ENCODE data around the gene CDIP1. TPM values are rescaled to one million over a fixed set of nuclear protein-coding genes. Genes with fewer than 3 reads are reported as not detected.

Gene CDIP1
- total RNA-seq (ENCODE audit: low replicate concordance), result 11.8 and 20.3 TPM in 2 replicates

- peak; percentile 93 for DNase-seq (ENCODE audit: low read depth)
- peak within 1 kb of the TSS; percentile 77 for H3K4me3 ChIP-seq (ENCODE audit: low read depth, low read length)
- TF ChIP-seq CTCF (IDR thresholded peaks at IDR 0.05; ENCODE audit: insufficient read depth, low read length), result no peak
Measured at GRCh38 chr16:4538350-4539235, at the start of gene CDIP1. Gene CDIP1, minus strand, starts transcription at chr16:4538773. Its CDS starts 24,643 bp downstream, at chr16:4514130.

- TF ChIP-seq CTCF (IDR thresholded peaks at IDR 0.05; ENCODE audit: insufficient read depth, low read length), result no peak
- no peak overlapping the region for H3K4me3 ChIP-seq (ENCODE audit: low read depth, low read length)
- DNase-seq (ENCODE audit: low read depth), result no peak
Measured at GRCh38 chr16:4586291-4586690, 47.7 kb upstream of the CDIP1 start.

- no peak for TF ChIP-seq CTCF (IDR thresholded peaks at IDR 0.05; ENCODE audit: insufficient read depth, low read length)
- H3K4me3 ChIP-seq (ENCODE audit: low read depth, low read length), result no peak overlapping the region
- no peak for DNase-seq (ENCODE audit: low read depth)
Measured at GRCh38 chr16:4583906-4584305, 45.3 kb upstream of the CDIP1 start.

GRCh38 chr16:4580250-4580649 is 41.7 kb upstream of the CDIP1 start:
- TF ChIP-seq CTCF (IDR thresholded peaks at IDR 0.05; ENCODE audit: insufficient read depth, low read length), result no peak
- no peak overlapping the region for H3K4me3 ChIP-seq (ENCODE audit: low read depth, low read length)
- DNase-seq (ENCODE audit: low read depth), result peak; percentile 42

GRCh38 chr16:4578961-4579530 is 40.5 kb upstream of the CDIP1 start:
- no peak for TF ChIP-seq CTCF (IDR thresholded peaks at IDR 0.05; ENCODE audit: insufficient read depth, low read length)
- no peak overlapping the region for H3K4me3 ChIP-seq (ENCODE audit: low read depth, low read length)
- DNase-seq (ENCODE audit: low read depth), result no peak

- DNase-seq (ENCODE audit: low read depth), result no peak
- no peak for TF ChIP-seq CTCF (IDR thresholded peaks at IDR 0.05; ENCODE audit: insufficient read depth, low read length)
Measured at GRCh38 chr16:4576008-4576407, 37.4 kb upstream of the CDIP1 start.

More at GRCh38 chr16:4576008-4576407, 37.4 kb upstream of the CDIP1 start:
- no peak overlapping the region for H3K4me3 ChIP-seq (ENCODE audit: low read depth, low read length)
